NCI-H1694 (cell line): ENCODE data around the gene CDC14A.

ENCODE experiments used
- DNase-seq: peaks from one replicate; lab custom pipeline; 2025; lab: John Stamatoyannopoulos, UW

CDC14A gene

DNA sequence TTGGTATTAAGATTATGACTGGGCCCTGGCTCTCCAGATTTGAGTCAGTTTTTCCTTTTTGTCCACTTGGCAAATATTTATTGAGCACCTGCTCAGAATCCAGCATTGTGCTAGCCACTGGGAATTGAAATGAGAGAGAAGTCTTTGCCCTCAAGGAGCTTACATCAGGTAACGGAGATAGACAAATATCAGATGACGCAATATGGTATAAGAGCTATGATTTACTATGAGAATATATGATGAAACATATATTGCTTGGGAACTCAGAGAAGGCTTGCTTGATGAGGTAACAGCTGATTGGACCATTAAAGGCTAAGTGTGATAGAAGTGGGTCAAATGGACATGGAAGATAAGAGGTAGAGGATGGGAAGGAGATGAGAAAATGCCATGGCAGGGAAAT is 144.6 kb downstream of the CDC14A start:
- no peak for DNase-seq

DNA sequence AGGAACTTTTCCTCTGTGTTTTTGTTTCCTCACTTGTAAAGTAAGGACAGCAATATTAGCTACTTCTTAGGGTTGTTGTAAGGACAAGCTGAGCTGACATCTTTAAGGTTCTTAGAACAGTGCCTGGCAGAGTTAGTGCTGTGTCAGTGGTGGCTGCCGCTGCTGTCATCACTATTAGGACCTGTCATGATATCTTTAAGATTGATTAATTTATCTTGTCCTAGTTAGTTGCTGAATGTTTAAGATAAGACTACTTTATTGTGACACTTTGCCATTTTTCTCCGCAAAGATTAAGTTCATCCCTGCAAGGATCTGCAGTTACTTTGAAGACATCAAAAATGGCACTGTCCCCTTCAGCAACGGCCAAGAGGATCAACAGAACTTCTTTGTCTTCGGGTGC is 145.5 kb downstream of the CDC14A start:
- DNase-seq, result no peak

DNA sequence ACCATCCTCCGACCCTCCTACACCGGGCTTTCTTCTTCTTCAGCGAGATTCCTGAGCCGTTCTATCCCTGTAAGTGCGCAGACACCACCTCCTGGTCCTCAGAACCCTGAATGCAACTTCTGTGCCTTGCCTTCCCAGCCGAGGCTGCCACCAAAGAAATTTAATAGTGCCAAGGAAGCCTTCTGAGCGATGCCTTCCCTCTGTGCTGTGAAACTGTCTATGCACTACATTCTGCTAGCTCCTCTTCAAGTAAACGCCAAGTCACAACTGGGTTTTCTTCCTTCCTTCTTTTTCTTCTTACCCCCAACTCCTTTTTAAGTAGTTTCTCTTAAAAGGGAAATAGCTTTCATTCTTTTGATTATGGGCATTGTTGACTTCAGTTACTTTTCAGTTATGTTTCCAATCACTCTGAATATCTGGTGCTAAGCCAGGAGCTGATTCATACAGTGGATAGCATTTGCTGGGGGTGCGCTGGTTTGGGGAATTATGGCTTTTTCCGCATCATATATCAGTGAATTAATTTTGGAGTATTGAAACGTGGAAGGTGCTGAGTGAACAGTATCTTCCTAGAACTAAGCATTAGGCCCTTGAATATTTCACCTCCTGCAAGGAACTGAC is 147.0 kb downstream of the CDC14A start:
- no peak for DNase-seq

DNA sequence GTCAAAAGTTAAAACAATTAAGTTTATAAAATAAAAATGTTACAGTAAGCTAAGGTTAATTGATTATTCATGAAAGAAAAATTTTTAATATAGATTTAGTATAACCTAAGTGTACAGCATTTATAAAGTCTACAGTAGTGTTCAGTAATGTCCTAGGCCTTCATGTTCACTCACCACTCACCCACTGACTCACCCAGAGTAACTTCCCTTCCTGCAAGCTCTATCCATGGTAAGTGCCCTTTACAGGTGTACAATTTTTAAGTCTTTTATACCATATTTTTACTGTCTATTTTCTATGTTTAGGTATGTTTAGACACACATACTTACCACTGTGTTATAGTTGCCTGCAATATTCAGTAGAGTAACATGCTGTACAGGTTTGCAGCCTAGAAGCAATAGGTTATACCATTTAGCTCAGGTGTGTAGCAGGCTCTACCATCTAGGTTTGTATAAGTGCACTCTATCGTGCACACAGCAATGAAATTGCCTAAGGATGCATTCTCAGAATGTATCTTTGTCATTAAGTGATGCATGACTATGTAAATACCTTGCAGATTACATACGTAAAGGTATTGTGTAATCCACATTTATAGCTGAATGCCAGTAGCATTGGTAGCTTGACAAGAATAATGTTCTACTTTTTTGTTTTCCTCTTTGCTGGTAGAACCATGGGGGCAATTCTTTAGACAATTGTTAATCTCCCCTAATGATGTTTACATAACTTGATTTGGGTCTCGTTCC is 149.9 kb downstream of the CDC14A start:
- no peak for DNase-seq

DNA sequence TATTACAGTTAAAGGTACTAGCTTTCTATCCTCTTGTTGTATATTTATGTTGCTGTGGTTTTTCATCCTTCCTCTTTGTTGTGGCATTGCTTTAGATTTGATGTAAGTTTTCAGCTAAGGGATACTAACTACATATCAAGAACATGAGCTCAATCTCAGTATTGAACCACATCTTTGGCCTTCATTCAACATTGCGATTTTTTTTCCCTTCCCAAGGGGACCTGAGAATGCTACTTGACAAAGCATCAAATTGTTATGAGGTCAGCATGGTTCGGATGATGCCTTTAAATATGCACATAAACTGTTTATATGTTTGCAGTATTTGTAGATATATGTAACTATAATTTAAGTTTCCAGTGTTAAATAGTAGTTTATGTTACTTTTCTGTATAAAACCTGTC is 153.9 kb downstream of the CDC14A start:
- DNase-seq, result no peak

DNA sequence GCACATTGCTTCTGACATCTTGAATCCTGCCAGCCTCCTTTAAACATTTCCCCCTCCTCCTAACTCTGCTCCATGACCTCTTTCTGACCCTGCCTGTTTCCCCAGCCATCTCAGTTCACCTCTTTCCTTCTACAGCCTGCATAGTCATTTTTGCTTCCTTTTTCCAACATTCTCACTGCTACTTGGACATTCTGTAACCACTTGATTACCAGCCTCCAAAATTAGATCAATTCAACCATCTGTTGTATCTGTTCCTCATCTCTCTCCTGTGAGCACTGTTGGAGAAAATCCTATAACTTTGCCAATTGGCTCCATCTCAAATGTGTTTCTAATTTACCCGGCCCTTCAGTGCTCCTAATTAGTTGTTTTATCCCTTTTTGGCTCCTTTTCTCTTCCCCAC is 158.1 kb downstream of the CDC14A start:
- peak; percentile 87 for DNase-seq

DNA sequence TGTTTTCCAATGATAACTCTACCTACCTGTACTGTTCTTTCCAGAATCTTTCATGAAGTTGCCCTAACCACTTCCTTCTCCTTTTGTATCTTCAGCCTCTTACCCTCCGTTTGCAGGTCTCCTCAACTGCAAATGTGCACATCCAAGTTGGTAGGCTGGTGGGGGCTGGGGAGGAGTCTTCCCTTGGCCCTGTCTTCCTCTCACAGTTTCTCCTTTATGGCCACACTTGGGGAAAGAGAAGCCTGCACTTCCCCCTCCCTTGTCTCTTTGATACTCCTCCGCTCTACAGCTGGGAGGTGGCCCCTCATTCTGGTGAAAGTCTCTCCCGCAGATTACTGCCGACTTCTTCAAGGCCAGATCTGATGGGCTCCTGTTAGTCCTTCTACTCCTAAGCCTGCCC is 158.8 kb downstream of the CDC14A start:
- DNase-seq, result no peak

DNA sequence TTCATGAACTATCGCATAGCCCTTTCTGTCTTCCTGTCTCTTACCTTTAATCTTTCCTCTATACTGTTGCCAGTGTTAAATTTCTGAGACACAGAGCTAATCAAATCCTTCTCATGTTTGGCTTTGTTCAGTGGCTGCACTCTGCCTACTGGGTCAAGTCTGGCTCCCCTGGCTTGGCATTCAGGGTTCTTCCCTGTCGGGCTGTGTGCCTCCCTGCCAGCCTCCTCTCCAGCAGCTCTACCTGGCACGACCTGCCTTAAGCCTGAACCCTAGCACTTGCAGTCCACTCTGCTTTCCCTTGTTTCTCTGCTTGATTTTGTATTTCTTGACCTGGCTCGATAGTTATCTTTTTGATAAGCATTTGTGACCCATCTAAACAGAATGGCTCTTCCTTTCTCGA is 159.5 kb downstream of the CDC14A start:
- no peak for DNase-seq

DNA sequence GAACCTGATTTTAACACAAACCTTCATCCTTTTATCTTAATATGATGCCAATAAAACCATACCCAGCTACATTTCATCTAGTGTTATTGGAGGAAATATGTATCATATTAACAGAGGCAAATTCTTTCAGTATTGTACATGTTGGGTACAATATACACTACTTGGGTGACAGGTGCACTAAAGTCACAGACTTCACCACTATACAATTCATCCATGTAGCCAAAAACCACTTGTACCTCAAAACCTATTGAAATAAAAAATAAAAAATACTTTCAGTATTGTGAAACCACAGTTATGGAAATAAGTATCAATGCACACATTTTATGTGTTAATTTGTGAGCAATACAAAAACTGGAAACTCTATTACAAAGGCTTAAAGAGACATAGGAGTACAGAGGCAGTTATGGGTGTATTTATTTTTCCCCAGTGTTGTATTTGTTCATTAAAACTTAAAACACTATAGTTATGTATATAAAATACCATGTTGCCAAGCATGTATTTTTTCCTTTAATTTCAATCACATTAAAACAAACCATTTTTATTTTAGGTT is 160.6 kb downstream of the CDC14A start:
- no peak for DNase-seq

DNA sequence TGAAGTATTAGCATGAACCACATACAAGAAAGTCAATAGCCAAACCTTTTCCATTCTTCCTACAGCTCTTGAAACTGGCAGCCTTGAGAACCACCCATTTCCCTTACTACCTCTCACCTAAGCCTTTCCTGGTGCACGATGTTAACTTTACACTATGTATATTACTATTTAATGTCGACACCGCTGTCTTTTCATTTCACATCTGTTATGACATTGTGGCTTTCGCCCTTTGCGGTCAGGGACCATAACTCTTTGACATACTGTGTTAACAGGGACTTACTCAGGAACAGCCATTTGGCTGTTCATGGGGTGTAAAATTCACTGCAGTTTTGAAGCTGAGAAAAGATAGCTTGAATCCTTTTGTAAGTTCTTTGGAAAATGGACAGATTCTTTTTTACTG is 164.6 kb downstream of the CDC14A start:
- DNase-seq, result no peak

DNA sequence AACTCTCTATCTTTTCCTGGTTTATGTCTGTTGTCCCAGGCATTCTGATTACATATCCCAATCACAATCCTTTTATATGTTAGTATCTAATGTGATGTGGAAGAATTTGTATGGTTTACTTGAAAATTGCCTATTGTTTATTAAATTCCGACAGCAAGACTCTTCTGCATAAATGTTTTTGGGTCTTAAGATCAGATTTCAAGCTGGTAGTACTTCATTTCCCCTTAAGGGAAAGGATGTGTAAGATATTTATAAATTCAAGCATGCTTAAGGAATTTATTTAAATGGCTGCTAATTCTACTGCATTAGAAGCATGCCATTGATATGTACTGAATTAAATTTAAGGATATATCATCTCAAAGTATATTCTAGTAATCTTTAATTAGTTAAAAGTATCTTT is 165.2 kb downstream of the CDC14A start:
- DNase-seq, result no peak

DNA sequence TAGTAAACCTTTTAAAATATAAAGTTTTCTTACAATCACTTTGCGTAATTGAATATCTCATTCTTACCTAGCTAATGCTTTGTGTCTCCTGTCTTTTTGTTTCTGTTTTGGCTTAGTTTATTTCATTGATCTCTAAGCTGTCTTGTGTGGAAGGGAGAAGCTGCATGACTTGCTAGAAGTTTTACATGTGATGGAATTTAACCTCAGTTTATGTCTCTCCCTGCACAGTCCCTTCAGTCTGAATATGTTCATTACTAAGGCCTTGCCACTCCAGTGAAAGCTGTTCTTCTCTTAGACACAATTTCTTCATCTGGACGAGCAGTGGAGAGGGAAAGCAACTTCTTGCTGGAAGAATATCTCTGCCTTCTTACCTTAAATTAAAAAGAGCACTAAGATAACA is 165.7 kb downstream of the CDC14A start:
- no peak for DNase-seq

DNA sequence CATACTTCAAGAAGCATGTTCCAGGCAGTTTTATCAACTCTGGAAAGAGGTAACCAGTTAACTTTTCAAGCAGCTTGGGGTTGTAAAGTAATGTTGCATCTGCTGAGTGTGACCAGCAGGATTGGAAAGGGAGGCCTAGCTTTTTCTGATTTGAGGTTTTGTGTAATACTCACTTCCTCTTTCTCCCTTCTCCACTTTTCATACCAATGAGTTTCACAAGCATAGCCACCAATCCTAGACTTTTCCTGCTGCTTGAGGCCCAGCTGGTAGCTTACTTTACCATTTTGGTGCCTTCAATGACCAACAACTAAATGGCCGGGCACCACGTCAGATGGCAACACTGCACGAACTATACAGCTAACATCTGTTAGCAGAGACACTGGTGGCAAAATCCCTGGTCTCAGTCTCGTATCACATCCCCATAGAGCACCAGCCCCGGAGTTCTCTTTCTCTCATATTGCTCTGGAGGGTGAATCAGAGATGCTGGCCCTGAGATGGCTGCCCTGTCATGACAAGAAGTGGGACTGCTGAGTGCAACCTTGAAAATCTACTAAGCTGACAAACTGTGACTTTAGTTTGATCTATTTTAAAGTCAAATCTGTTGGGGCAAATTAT is 170.8 kb downstream of the CDC14A start:
- DNase-seq, result no peak

DNA sequence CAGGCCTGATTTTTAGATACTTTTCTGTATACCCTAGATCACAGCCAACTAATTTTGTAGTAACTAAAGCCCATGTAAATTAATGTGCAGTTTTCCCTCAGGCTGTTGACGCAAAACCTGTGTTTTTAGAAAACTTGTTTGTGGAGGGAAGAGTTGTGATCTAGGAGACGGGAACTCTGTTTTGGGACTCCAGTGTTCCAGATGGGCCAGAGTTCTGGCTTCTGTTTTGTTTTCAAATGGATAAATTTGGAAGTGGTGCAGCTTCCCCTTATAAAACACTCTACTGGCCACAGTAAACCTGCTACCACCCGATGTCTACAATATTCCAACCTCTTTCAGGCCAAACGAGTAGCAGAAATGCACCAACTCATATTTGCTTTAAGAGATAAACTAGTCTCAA is 172.0 kb downstream of the CDC14A start:
- DNase-seq, result no peak

DNA sequence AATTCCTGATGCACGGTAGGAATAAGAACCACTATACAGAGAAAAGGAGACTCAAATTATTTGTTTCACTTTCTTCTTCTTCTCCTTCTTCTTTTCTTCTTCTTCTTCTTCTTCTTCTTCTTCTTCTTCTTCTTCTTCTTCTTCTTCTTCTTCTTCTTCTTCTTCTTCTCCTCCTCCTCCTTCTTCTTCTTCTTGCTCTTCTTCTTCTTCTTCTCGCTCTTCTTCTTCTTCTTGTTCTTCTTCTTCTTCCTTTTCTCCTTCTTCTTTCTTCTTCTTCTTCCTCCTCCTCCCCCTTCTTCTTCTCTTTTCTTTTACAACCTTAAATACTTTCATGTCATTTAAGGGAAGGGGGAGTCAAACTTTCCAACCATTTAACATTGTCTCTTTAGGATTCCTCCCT is 174.6 kb downstream of the CDC14A start:
- no peak for DNase-seq

DNA sequence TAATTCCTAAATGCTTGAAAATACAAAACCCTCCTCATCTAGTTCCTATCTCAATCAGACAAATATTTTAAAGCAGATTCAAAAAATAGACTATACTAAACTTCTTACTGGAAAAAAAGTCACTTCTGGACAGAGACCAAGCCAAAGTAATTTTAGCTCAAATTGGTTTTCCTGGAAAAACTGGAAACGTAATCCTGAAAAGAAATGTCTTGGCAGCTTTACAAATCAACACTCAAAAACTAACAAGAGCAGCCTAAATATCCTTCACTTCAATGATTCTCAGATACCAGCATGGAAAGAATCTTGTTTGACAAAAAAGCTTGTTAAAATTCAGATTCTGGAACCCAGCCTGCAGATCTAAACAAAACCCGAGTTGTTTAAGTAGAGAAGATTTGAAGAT is 176.6 kb downstream of the CDC14A start:
- peak; percentile 86 for DNase-seq

DNA sequence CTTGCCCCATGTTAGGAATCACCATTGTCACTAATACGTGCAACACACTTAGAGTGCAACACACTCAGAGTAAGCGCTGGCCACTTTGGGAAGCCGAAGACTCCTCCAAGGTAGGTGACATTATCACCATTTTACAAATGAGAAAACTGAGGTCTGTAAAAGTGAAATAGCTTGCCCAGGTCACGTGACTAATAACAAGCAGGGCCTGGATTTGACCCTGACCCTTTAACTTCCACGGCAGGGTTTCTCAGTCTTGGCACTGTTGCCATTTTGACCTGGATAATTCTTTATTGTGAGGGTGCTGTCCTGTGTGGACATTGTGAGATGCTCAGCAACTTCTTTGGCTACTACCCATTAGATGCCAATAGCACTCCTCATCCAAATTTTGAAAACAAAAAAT is 177.8 kb downstream of the CDC14A start:
- DNase-seq, result no peak

DNA sequence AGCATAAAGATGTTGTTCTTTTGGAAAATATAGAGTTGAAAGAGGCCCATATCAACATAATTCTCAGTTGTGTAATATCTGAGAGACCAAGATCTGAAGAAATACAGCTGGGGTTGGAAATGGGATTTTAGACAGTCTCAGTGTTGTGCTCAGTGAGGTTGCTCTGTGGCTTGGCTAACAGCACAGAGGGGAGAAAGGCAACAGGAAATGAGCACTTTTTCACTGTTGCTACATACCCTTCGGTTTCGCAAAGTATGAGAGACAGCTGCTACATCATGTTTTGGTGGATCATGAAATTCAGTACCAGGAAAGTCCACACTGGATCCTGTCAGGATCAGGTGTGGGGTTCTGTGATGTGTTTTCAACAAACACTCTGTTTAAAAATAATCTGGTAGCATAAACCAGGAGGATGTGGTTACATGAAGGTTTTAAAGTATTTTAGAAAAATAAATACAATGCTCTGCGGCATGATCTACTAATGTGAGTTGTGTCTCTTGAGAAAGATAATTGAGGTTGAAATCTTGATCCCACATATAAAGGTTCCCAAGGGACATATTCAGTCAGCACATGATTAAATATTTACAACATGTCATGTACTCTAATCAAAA is 178.7 kb downstream of the CDC14A start:
- DNase-seq, result no peak

DNA sequence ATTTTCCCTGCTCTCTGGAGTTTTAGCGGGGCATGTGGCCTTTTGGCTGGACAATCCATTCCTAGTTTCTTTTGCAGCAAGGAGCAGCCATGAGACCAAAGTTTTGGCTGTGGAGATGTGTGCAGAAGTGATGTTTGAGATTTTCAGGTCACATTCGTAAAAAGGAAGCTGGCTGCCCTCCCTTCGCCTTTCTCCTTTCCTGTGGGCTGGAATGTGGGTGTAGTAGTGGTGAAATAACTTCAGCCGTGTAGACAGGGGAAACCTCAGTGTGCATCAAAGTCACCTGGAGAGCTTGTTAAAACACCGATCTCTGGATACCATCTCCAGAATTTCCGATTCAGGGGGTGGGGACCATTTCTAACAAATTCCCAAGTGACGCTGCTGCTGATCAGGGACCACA is 180.3 kb downstream of the CDC14A start:
- DNase-seq, result no peak

DNA sequence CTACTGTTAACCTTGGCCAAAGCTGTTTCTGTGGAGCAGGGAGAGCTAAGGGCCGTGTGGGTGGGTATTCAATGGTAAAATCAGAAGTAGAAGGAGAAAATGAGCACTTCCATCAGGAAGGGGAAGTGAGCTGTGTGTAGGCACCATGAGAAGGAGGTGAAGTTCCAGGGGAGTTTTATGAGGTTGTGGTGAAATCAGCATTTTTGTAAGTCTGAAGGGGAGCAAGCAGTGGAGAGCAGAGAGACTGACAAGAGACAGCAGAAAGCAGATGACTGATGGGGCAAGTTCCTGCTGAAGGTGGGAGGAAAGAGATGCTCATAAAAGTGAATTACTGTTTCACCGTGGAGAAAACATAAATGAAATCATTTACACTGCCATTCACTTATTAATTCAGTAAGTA is 183.0 kb downstream of the CDC14A start:
- DNase-seq, result no peak

DNA sequence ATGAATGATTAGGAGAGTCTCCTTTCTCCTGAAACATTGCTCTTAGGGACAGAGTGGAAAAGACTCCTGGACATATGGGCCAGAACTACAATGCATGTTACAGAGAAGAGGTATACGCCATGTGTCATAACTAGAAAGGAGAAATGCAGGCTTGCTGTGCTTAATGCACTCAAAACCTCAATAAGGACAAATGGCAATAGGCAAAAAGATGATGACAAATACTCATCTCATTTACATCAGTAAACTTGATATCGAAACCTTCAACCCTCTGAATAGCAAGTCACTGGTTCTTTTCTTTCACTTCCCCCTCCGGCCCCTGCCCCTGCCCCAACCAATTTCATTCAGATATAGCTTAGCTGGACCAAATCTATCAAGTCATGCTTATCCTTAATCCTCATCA is 183.7 kb downstream of the CDC14A start:
- no peak for DNase-seq

DNA sequence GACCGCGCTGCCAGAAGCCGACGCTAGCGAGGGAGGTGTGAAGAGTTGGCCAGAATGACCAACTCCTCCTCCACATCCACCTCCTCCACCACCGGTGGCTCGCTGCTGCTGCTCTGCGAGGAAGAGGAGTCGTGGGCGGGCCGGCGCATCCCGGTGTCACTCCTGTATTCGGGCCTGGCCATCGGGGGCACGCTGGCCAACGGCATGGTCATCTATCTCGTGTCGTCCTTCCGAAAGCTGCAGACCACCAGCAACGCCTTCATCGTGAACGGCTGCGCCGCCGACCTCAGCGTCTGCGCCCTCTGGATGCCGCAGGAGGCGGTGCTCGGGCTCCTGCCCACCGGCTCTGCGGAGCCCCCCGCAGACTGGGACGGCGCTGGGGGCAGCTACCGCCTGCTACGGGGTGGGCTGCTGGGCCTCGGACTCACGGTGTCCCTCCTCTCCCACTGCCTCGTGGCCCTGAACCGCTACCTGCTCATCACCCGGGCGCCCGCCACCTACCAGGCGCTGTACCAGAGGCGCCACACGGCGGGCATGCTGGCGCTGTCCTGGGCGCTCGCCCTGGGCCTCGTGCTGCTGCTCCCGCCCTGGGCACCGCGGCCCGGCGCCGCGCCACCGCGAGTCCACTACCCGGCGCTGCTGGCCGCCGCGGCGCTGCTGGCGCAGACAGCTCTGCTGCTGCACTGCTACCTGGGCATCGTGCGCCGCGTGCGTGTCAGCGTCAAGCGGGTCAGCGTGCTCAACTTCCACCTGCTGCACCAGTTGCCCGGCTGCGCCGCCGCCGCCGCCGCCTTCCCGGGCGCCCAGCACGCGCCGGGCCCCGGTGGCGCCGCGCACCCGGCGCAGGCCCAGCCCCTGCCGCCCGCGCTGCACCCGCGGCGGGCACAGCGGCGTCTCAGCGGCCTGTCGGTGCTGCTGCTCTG is 186.9 kb downstream of the CDC14A start:
- peak; percentile 18 for DNase-seq
